Fibroblast of lung (primary cell): ENCODE results near the gene IL27RA. TPM values are rescaled to one million over a fixed set of nuclear protein-coding genes. Genes with fewer than 3 reads are reported as not detected.

ENCODE experiments used
- DNase-seq, 2 donors: peaks; one replicate each; pipeline versions ENCODE4 v3.0.0 to v3.0.0-alpha.2; 2010; ENCODE audit warnings: low read depth in 2 of 2
- H2AFZ ChIP-seq: 2 replicates; pipeline ENCODE4 v1.5.1; 2012; ENCODE audit warnings: low read length, control low read depth, inconsistent platforms
- H3K27ac ChIP-seq: 2 replicates; pipeline ENCODE4 v1.5.1; 2011; ENCODE audit warnings: low read length, control low read depth; ENCODE audit not compliant: insufficient read depth
- H3K27me3 ChIP-seq: 2 replicates; pipeline ENCODE4 v1.5.1; 2011; ENCODE audit warnings: mild to moderate bottlenecking, low read length; ENCODE audit not compliant: control insufficient read depth, insufficient read depth
- H3K36me3 ChIP-seq: 2 replicates; pipeline ENCODE4 v1.5.1; 2011; ENCODE audit warnings: low read length; ENCODE audit not compliant: control insufficient read depth, insufficient read depth
- H3K4me1 ChIP-seq: 2 replicates; pipeline ENCODE4 v1.5.1; 2011; ENCODE audit warnings: low read length; ENCODE audit not compliant: control insufficient read depth, insufficient read depth; ENCODE audit errors: extremely low read depth
- H3K4me2 ChIP-seq: 2 replicates; pipeline ENCODE4 v1.5.1; 2011; ENCODE audit warnings: low read length, control low read depth; ENCODE audit not compliant: insufficient read depth; ENCODE audit errors: extremely low read depth
- H3K4me3 ChIP-seq, 4 experiments: fragments of 200-600 bp in 1 of 4; sonication (generic) in 1 of 4; replicated peaks in 1 of 4; 2 replicates each; pipeline ENCODE4 v1.5.1; 2011 to 2016; ENCODE audit warnings: low read length in 4 of 4, low read depth in 3 of 4, mild to moderate bottlenecking in 3 of 4, control low read depth in 2 of 4, inconsistent platforms in 1 of 4, mixed read lengths in 1 of 4; ENCODE audit not compliant: insufficient read depth in 1 of 4; ENCODE audit errors: control extremely low read depth in 1 of 4
- H3K79me2 ChIP-seq: 2 replicates; pipeline ENCODE4 v1.5.1; 2012; ENCODE audit warnings: mild to moderate bottlenecking, low read length, inconsistent platforms; ENCODE audit not compliant: control insufficient read depth, insufficient read depth
- H3K9ac ChIP-seq: 2 replicates; pipeline ENCODE4 v1.5.1; 2011; ENCODE audit warnings: mild to moderate bottlenecking, low read length, control low read depth; ENCODE audit not compliant: insufficient read depth
- H3K9me3 ChIP-seq: 2 replicates; pipeline ENCODE4 v1.5.1; 2012; ENCODE audit warnings: low read depth, low read length; ENCODE audit not compliant: control insufficient read depth, insufficient read depth
- H4K20me1 ChIP-seq: 2 replicates; pipeline ENCODE4 v1.5.1; 2011; ENCODE audit warnings: low read length; ENCODE audit not compliant: control insufficient read depth, insufficient read depth; ENCODE audit errors: extremely low read depth
- EZH2 ChIP-seq: IDR thresholded peaks from 2 replicates; pipeline ENCODE4 v1.5.1; 2012; ENCODE audit warnings: low read length, control low read depth, mild to moderate bottlenecking; ENCODE audit errors: missing control alignments
- polyA minus RNA-seq: library from RNA; depleted of rRNA, polyadenylated mRNA; stranded (reverse); fragments of >200 nt; gene quantifications from 2 replicates; pipeline ENCODE4 v1.2.3, GENCODE V29; 2011; ENCODE audit warnings: low replicate concordance
- polyA plus RNA-seq, 2 donors: library from polyadenylated mRNA; depleted of rRNA in 1 of 2; stranded (reverse) in 1 of 2; unstranded in 1 of 2; fragments of >200 nt; gene quantifications; 2 replicates each; pipeline ENCODE4 v1.2.1, GENCODE V29; 2011 to 2012; ENCODE audit warnings: missing spikeins in 1 of 2
- total RNA-seq: library from RNA; depleted of rRNA; stranded (reverse); fragments of >200 nt; gene quantifications from 2 replicates; pipeline ENCODE4 v1.2.1, GENCODE V29; 2014
- TF ChIP-seq, protein P1 (sequence below), 2 donors: IDR thresholded peaks in 1 of 2; conservative IDR thresholded peaks in 1 of 2; 1 replicate in 1 of 2; 2 replicates in 1 of 2; pipeline ENCODE4 v1.5.1; 2011 to 2012; ENCODE audit warnings: low read length in 2 of 2, control low read depth in 1 of 2, inconsistent platforms in 1 of 2, low read depth in 1 of 2, mild to moderate bottlenecking in 1 of 2

IL27RA gene
- 2.1 and 2.6 TPM in 2 replicates for total RNA-seq
- polyA plus RNA-seq, result 0.84 and 1.2 TPM in 2 replicates
- 1.0 and 1.4 TPM in 2 replicates for polyA plus RNA-seq (2012)
- 0.85 and 0.98 TPM in 2 replicates for polyA minus RNA-seq

DNA sequence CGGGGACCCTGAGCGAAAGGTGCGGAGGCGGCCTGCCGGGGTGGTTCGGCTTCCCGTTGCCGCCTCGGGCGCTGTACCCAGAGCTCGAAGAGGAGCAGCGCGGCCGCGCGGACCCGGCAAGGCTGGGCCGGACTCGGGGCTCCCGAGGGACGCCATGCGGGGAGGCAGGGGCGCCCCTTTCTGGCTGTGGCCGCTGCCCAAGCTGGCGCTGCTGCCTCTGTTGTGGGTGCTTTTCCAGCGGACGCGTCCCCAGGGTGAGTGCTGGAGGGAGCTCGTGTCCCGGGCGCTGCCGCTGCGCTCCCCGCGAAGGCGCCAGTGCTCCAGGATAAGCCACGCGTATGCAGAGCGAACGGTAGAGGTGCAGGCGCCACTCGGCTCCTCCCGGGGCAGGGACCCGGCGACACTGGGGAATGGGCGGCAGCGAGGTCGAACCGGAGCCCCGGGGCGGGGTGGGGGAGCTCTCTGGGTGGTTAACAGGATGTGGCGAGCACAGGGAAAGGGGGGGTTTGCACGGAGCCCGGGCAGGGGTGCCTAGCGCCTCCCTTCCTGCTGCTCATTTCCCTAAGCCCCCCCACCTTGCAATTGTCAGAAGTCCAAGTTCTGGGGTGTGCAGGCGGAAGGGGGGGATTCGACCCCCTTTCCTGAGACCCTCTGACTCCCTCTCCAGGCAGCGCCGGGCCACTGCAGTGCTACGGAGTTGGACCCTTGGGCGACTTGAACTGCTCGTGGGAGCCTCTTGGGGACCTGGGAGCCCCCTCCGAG is at the start of gene IL27RA:
IL27RA (plus strand) TSS at position 44 of the 762 bp plus-strand sequence; CDS start at position 155, 111 bp downstream.
- DNase-seq, result peak; percentile 30 to 51
- TF ChIP-seq, protein P1, sequence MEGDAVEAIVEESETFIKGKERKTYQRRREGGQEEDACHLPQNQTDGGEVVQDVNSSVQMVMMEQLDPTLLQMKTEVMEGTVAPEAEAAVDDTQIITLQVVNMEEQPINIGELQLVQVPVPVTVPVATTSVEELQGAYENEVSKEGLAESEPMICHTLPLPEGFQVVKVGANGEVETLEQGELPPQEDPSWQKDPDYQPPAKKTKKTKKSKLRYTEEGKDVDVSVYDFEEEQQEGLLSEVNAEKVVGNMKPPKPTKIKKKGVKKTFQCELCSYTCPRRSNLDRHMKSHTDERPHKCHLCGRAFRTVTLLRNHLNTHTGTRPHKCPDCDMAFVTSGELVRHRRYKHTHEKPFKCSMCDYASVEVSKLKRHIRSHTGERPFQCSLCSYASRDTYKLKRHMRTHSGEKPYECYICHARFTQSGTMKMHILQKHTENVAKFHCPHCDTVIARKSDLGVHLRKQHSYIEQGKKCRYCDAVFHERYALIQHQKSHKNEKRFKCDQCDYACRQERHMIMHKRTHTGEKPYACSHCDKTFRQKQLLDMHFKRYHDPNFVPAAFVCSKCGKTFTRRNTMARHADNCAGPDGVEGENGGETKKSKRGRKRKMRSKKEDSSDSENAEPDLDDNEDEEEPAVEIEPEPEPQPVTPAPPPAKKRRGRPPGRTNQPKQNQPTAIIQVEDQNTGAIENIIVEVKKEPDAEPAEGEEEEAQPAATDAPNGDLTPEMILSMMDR (conservative IDR thresholded peaks at IDR 0.05 in 1 of 2, IDR thresholded peaks at IDR 0.05 in 1 of 2; ENCODE audit: low read depth in 1 of 2, low read length in 2 of 2), result peak; percentile 75 to 80
- TF ChIP-seq EZH2, result no peak

GRCh38 chr19:13981988-13982501 is 49.5 kb upstream of the IL27RA start:
- Histone ChIP-seq H3K27me3 (no peaks in the 10 kb centered on the region), H3K4me2 (no peak overlapping the region), H3K9ac (no peak overlapping the region), H3K27ac (no peak overlapping the region), H4K20me1 (no peaks in the 10 kb centered on the region), H3K79me2 (no peaks in the 10 kb centered on the region), H3K4me3 (no peak overlapping the region), H3K4me1 (peaks cover 7% of the 10 kb centered on the region), H3K36me3 (peaks cover 1% of the 10 kb centered on the region), H3K9me3 (no peaks in the 10 kb centered on the region), H2AFZ (no peak overlapping the region)
- no peak for TF ChIP-seq EZH2
- TF ChIP-seq, protein P1 (conservative IDR thresholded peaks at IDR 0.05 in 1 of 2, IDR thresholded peaks at IDR 0.05 in 1 of 2; ENCODE audit: low read depth in 1 of 2, low read length in 2 of 2), result no peak
- no peak for DNase-seq

More for the DNA sequence above, at the start of gene IL27RA:
- H4K20me1 ChIP-seq, result no peaks in the 10 kb centered on the region
- H3K4me1 ChIP-seq, result no peaks in the 10 kb centered on the region
- H3K4me3 ChIP-seq, result peak within 1 kb of the TSS; percentile 55 to 73 (median 63)
- H3K9me3 ChIP-seq, result no peaks in the 10 kb centered on the region
- H3K27ac ChIP-seq, result no peak within 1 kb of the TSS
- peak within 1 kb of the TSS; percentile 97 for H3K4me2 ChIP-seq
- H3K9ac ChIP-seq, result peak within 1 kb of the TSS; percentile 23
- no peaks in the 10 kb centered on the region for H3K79me2 ChIP-seq
- peak within 1 kb of the TSS; percentile 80 for H2AFZ ChIP-seq
- H3K36me3 ChIP-seq, result no peaks in the 10 kb centered on the region
- H3K27me3 ChIP-seq, result peaks cover 8% of the 10 kb centered on the region

GRCh38 chr19:13982773-13983172 is 48.8 kb upstream of the IL27RA start:
- Histone ChIP-seq H2AFZ (no peak overlapping the region), H3K4me2 (no peak overlapping the region), H3K79me2 (no peaks in the 10 kb centered on the region), H3K27me3 (no peaks in the 10 kb centered on the region), H4K20me1 (no peaks in the 10 kb centered on the region), H3K36me3 (peaks cover 1% of the 10 kb centered on the region), H3K4me1 (peaks cover 9% of the 10 kb centered on the region), H3K27ac (no peak overlapping the region), H3K9me3 (no peaks in the 10 kb centered on the region), H3K4me3 (no peak overlapping the region), H3K9ac (no peak overlapping the region)
- DNase-seq, result no peak
- TF ChIP-seq EZH2, result no peak
- TF ChIP-seq, protein P1 (conservative IDR thresholded peaks at IDR 0.05 in 1 of 2, IDR thresholded peaks at IDR 0.05 in 1 of 2; ENCODE audit: low read depth in 1 of 2, low read length in 2 of 2), result no peak
